GM12891 (cell line): ENCODE results near the gene YAF2.
"Not testable (repeated sequence)": the region's sequence is repeated elsewhere in the genome, so short reads cannot be mapped to it uniquely, and the experiment has no call there.

Source experiments
- DNase-seq: peaks from one replicate; pipeline ENCODE4 v3.0.0; 2011; ENCODE audit warnings: low spot score; ENCODE audit not compliant: insufficient read length
- FAIRE-seq: peaks from 2 replicates; lab custom pipeline; 2011; peaks lifted over from hg19 to GRCh38; lab: Jason Lieb, UNC
- PAX5 ChIP-seq: IDR thresholded peaks from 2 replicates; pipeline ENCODE4 v1.6.1; 2011; ENCODE audit warnings: low read length, moderate library complexity, mild to moderate bottlenecking; ENCODE audit not compliant: insufficient read depth, severe bottlenecking
- POLR2A ChIP-seq: IDR thresholded peaks from 2 replicates; pipeline ENCODE4 v1.6.1; 2011; ENCODE audit warnings: low read depth, low read length, control low read depth
- POLR2AphosphoS5 ChIP-seq: IDR thresholded peaks from 2 replicates; pipeline ENCODE4 v1.6.1; 2011; ENCODE audit warnings: low read depth, low read length, control low read depth
- POU2F2 ChIP-seq: IDR thresholded peaks from 2 replicates; pipeline ENCODE4 v1.6.1; 2011; ENCODE audit warnings: low read depth, mild to moderate bottlenecking, control low read depth, low read length, moderate library complexity
- SPI1 ChIP-seq: IDR thresholded peaks from 2 replicates; pipeline ENCODE4 v1.6.1; 2011; ENCODE audit warnings: low read depth, low read length, control low read depth
- TAF1 ChIP-seq: IDR thresholded peaks from 2 replicates; pipeline ENCODE4 v1.6.1; 2011; ENCODE audit warnings: low read depth, low read length, control low read depth

YAF2 gene

GRCh38 chr12:42259699-42260098 lies 21.7 kb upstream of the YAF2 start:
- TF ChIP-seq POU2F2 = no peak
- no peak for TF ChIP-seq POLR2A
- TF ChIP-seq TAF1 = no peak
- TF ChIP-seq POLR2AphosphoS5 = no peak
- TF ChIP-seq SPI1 = no peak
- no peak for TF ChIP-seq PAX5
- FAIRE-seq (no peak), DNase-seq (no peak)

- no peak for TF ChIP-seq PAX5
- no peak for TF ChIP-seq POLR2A
- no peak for TF ChIP-seq TAF1
- no peak for TF ChIP-seq POU2F2
- no peak for TF ChIP-seq POLR2AphosphoS5
- TF ChIP-seq SPI1 = no peak
- FAIRE-seq (no peak), DNase-seq (no peak)
Observed at GRCh38 chr12:42255866-42256261, 17.8 kb upstream of the YAF2 start.

- FAIRE-seq (no peak), DNase-seq (no peak)
- TF ChIP-seq SPI1 = no peak
- TF ChIP-seq POLR2AphosphoS5 = no peak
- no peak for TF ChIP-seq POLR2A
- no peak for TF ChIP-seq POU2F2
- TF ChIP-seq TAF1 = no peak
- TF ChIP-seq PAX5 = no peak
Observed at GRCh38 chr12:42255221-42255865, 17.3 kb upstream of the YAF2 start.

GRCh38 chr12:42252645-42253044 lies 14.6 kb upstream of the YAF2 start:
- not testable (repeated sequence) for FAIRE-seq

GRCh38 chr12:42249033-42249432 lies 11.0 kb upstream of the YAF2 start:
- DNase-seq, FAIRE-seq: not testable (repeated sequence)

More at GRCh38 chr12:42252645-42253044, 14.6 kb upstream of the YAF2 start:
- not testable (repeated sequence) for DNase-seq

GRCh38 chr12:42240131-42240750 lies 2.2 kb upstream of the YAF2 start:
- DNase-seq = no peak
- FAIRE-seq = no peak
- TF ChIP-seq SPI1 (no peak), POU2F2 (no peak), POLR2AphosphoS5 (no peak), PAX5 (no peak), TAF1 (no peak), POLR2A (no peak)

GRCh38 chr12:42237853-42238239 lies 202 bp downstream of the YAF2 start:
- no peak for DNase-seq
- TF ChIP-seq TAF1 = no peak
- TF ChIP-seq POLR2AphosphoS5 = no peak
- TF ChIP-seq SPI1 = no peak
- TF ChIP-seq POLR2A = no peak
- TF ChIP-seq PAX5 = no peak
- no peak for TF ChIP-seq POU2F2
- FAIRE-seq = peak; percentile 43

GRCh38 chr12:42237052-42237852 lies 796 bp downstream of the YAF2 start:
- TF ChIP-seq POLR2A (peak; percentile 63), POU2F2 (peak; percentile 54; the same call in 1 of the 2 replicates), PAX5 (no peak), SPI1 (no peak), TAF1 (0 out of 2 replicates have a peak, but pooled peaks have one; percentile 32), POLR2AphosphoS5 (peak; percentile 49; the same call in 1 of the 2 replicates)
- peak; percentile 56 for DNase-seq
- peak; percentile 98 for FAIRE-seq

- FAIRE-seq (no peak), DNase-seq (no peak)
- no peak for TF ChIP-seq PAX5
- TF ChIP-seq POU2F2 = no peak
- TF ChIP-seq SPI1 = no peak
Observed at GRCh38 chr12:42236017-42236416, 2.0 kb downstream of the YAF2 start.

GRCh38 chr12:42235426-42235825 lies 2.6 kb downstream of the YAF2 start:
- DNase-seq = no peak
- TF ChIP-seq TAF1 (no peak), POLR2AphosphoS5 (no peak), PAX5 (no peak), POU2F2 (no peak), SPI1 (no peak), POLR2A (no peak)
- no peak for FAIRE-seq

- FAIRE-seq (no peak), DNase-seq (no peak)
- TF ChIP-seq TAF1 = no peak
- no peak for TF ChIP-seq POLR2AphosphoS5
- TF ChIP-seq POLR2A = no peak
- TF ChIP-seq SPI1 = no peak
- TF ChIP-seq POU2F2 = no peak
- no peak for TF ChIP-seq PAX5
Observed at GRCh38 chr12:42234970-42235369, 3.1 kb downstream of the YAF2 start.

- DNase-seq, FAIRE-seq: not testable (repeated sequence)
Observed at GRCh38 chr12:42227525-42227924, 10.5 kb downstream of the YAF2 start.

- DNase-seq, FAIRE-seq: not testable (repeated sequence)
Observed at GRCh38 chr12:42224501-42224900, 13.5 kb downstream of the YAF2 start.
